ENCODE data around the gene GRIK4.
"Not testable (repeated sequence)": the region's sequence is repeated elsewhere in the genome, so short reads cannot be mapped to it uniquely, and the experiment has no call there.

Gene GRIK4

GRCh38 chr11:120494595-120494994 lies 17.0 kb upstream of the GRIK4 start:
- H3K27me3 Mint-ChIP-seq = peaks cover 15% of the 10 kb centered on the region
- H3K27ac Mint-ChIP-seq (ENCODE audit: low read depth) = no peak overlapping the region
- ATAC-seq (replicated peaks; ENCODE audit: extremely low read depth, poor library complexity, severe bottlenecking) (no peak), DNase-seq (ENCODE audit: low spot score in 2 of 2) (no peak)
- H3K4me1 Mint-ChIP-seq = no peaks in the 10 kb centered on the region
- no peaks in the 10 kb centered on the region for H3K9me3 Mint-ChIP-seq
- peaks cover 2% of the 10 kb centered on the region for H3K36me3 Mint-ChIP-seq (ENCODE audit: insufficient read depth)
- H3K4me3 Mint-ChIP-seq = no peak overlapping the region

- Mint-ChIP-seq H3K4me3 (no peak overlapping the region), H3K9me3 (no peaks in the 10 kb centered on the region), H3K36me3 (ENCODE audit: insufficient read depth) (no peaks in the 10 kb centered on the region), H3K27me3 (peaks cover 58% of the 10 kb centered on the region), H3K4me1 (no peaks in the 10 kb centered on the region), H3K27ac (ENCODE audit: low read depth) (no peak overlapping the region)
- ATAC-seq (replicated peaks; ENCODE audit: extremely low read depth, poor library complexity, severe bottlenecking) (no peak), DNase-seq (ENCODE audit: low spot score in 2 of 2) (no peak)
Observed at GRCh38 chr11:120499088-120499487, 12.5 kb upstream of the GRIK4 start.

GRCh38 chr11:120499859-120500258 lies 11.7 kb upstream of the GRIK4 start:
- H3K36me3 Mint-ChIP-seq (ENCODE audit: insufficient read depth) = no peaks in the 10 kb centered on the region
- no peaks in the 10 kb centered on the region for H3K9me3 Mint-ChIP-seq
- no peak overlapping the region for H3K27ac Mint-ChIP-seq (ENCODE audit: low read depth)
- ATAC-seq (replicated peaks; ENCODE audit: extremely low read depth, poor library complexity, severe bottlenecking) (no peak), DNase-seq (ENCODE audit: low spot score in 2 of 2) (no peak)
- no peak overlapping the region for H3K4me3 Mint-ChIP-seq
- H3K4me1 Mint-ChIP-seq = no peaks in the 10 kb centered on the region
- H3K27me3 Mint-ChIP-seq = peaks cover 66% of the 10 kb centered on the region

- H3K9me3 Mint-ChIP-seq = no peaks in the 10 kb centered on the region
- peaks cover 73% of the 10 kb centered on the region for H3K27me3 Mint-ChIP-seq
- ATAC-seq (replicated peaks; ENCODE audit: extremely low read depth, poor library complexity, severe bottlenecking) = no peak
- DNase-seq (ENCODE audit: low spot score in 2 of 2) = no peak
- no peaks in the 10 kb centered on the region for H3K36me3 Mint-ChIP-seq (ENCODE audit: insufficient read depth)
- H3K4me3 Mint-ChIP-seq = no peak overlapping the region
- H3K4me1 Mint-ChIP-seq = no peaks in the 10 kb centered on the region
- H3K27ac Mint-ChIP-seq (ENCODE audit: low read depth) = no peak overlapping the region
Observed at GRCh38 chr11:120500414-120501071, 11.0 kb upstream of the GRIK4 start.

- DNase-seq (ENCODE audit: low spot score in 2 of 2) = no peak
- Mint-ChIP-seq H3K9me3 (no peaks in the 10 kb centered on the region), H3K36me3 (ENCODE audit: insufficient read depth) (no peaks in the 10 kb centered on the region), H3K27me3 (peaks cover 75% of the 10 kb centered on the region), H3K27ac (ENCODE audit: low read depth) (no peak overlapping the region), H3K4me1 (no peaks in the 10 kb centered on the region), H3K4me3 (no peak overlapping the region)
- no peak for ATAC-seq (replicated peaks; ENCODE audit: extremely low read depth, poor library complexity, severe bottlenecking)
Observed at GRCh38 chr11:120501440-120501839, 10.1 kb upstream of the GRIK4 start.

DNA sequence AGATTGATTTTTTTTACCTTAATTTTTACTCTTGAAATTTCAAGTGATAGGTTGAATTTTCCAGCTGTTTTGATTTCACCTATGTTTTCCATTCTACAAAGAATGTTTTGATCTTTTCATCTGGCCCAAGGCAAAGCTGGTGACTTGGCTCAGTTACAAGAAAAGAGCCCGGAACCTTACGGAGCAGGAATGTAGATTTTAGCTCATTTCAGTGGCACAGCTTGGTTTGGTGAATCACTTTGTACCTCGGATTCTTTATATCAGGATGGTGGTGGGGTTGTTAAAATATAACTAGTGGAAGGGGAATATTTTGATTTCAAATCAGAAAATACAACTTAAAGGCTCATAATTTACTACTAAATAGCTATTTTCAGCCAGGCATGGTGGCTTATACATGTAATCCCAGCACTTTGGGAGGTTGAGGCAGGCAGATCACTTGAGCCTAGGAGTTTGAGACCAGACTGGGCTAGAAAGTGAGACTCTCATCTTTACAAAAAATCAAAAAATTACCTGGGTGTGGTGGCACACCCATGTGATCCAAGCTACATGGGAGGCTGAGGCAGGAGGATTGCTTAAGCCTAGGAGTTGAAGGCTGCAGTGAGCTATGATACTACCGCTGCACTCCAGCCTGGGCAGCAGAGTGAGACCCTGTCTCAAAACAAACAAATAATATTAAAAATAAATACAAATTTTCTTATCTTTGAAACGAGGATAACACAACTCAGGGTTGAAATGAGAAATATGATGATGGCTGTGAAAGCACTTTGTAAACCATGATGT lies 9.4 kb upstream of the GRIK4 start:
- no peaks in the 10 kb centered on the region for H3K36me3 Mint-ChIP-seq (ENCODE audit: insufficient read depth)
- H3K27me3 Mint-ChIP-seq = peaks cover 76% of the 10 kb centered on the region
- no peak overlapping the region for H3K4me3 Mint-ChIP-seq
- DNase-seq (ENCODE audit: low spot score in 2 of 2) (no peak), ATAC-seq (replicated peaks; ENCODE audit: extremely low read depth, poor library complexity, severe bottlenecking) (no peak)
- H3K27ac Mint-ChIP-seq (ENCODE audit: low read depth) = no peak overlapping the region
- H3K4me1 Mint-ChIP-seq = no peaks in the 10 kb centered on the region
- no peaks in the 10 kb centered on the region for H3K9me3 Mint-ChIP-seq

- not testable (repeated sequence) for H3K4me3 Mint-ChIP-seq; H3K4me1 Mint-ChIP-seq; H3K36me3 Mint-ChIP-seq (ENCODE audit: insufficient read depth); H3K27ac Mint-ChIP-seq (ENCODE audit: low read depth); H3K9me3 Mint-ChIP-seq; ATAC-seq (replicated peaks; ENCODE audit: extremely low read depth, poor library complexity, severe bottlenecking); DNase-seq (ENCODE audit: low spot score in 2 of 2)
- H3K27me3 Mint-ChIP-seq = peaks cover 90% of the 10 kb centered on the region
Observed at GRCh38 chr11:120503529-120503928, 8.0 kb upstream of the GRIK4 start.

DNA sequence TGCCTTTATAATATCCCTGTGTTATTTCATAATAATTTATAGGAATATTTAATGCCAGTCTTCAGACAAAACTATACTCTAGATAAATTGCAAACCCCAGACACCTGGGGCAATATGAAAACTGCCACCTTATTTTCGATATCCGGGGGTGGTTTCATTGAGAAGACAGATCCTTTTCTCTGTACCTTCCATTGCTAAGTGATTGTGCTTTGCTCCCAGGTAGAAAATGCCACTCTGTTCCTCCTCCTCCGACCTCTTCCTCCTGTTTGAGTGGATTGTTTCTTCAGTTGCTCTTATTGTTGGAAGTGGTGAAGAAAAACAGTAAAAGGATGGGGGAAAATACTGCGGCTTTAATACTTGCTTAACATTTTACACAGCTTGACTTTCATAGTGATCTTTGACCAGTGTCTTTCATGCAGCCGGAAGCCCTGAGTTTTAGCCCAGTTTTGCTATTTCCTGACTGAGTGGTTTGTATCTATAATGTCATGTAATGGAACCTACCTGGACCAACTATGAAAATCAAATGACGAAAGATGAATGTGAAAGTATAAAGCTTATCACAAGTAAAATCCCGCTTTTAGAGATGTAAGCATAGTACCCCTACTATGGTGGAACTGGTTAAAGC lies 5.6 kb upstream of the GRIK4 start:
- no peaks in the 10 kb centered on the region for H3K9me3 Mint-ChIP-seq
- H3K36me3 Mint-ChIP-seq (ENCODE audit: insufficient read depth) = no peaks in the 10 kb centered on the region
- no peak overlapping the region for H3K27ac Mint-ChIP-seq (ENCODE audit: low read depth)
- H3K4me1 Mint-ChIP-seq = peaks cover 3% of the 10 kb centered on the region
- no peak overlapping the region for H3K4me3 Mint-ChIP-seq
- H3K27me3 Mint-ChIP-seq = peaks cover 98% of the 10 kb centered on the region
- DNase-seq (ENCODE audit: low spot score in 2 of 2) (no peak), ATAC-seq (replicated peaks; ENCODE audit: extremely low read depth, poor library complexity, severe bottlenecking) (no peak)

- peaks cover 1% of the 10 kb centered on the region for H3K36me3 Mint-ChIP-seq (ENCODE audit: insufficient read depth)
- ATAC-seq (replicated peaks; ENCODE audit: extremely low read depth, poor library complexity, severe bottlenecking) = no peak
- H3K4me3 Mint-ChIP-seq = no peak overlapping the region
- H3K27ac Mint-ChIP-seq (ENCODE audit: low read depth) = no peak overlapping the region
- DNase-seq (ENCODE audit: low spot score in 2 of 2) = no peak
- H3K27me3 Mint-ChIP-seq = peaks cover 84% of the 10 kb centered on the region
- H3K4me1 Mint-ChIP-seq = peaks cover 5% of the 10 kb centered on the region
- H3K9me3 Mint-ChIP-seq = no peaks in the 10 kb centered on the region
Observed at GRCh38 chr11:120509346-120510053, 2.0 kb upstream of the GRIK4 start.

DNA sequence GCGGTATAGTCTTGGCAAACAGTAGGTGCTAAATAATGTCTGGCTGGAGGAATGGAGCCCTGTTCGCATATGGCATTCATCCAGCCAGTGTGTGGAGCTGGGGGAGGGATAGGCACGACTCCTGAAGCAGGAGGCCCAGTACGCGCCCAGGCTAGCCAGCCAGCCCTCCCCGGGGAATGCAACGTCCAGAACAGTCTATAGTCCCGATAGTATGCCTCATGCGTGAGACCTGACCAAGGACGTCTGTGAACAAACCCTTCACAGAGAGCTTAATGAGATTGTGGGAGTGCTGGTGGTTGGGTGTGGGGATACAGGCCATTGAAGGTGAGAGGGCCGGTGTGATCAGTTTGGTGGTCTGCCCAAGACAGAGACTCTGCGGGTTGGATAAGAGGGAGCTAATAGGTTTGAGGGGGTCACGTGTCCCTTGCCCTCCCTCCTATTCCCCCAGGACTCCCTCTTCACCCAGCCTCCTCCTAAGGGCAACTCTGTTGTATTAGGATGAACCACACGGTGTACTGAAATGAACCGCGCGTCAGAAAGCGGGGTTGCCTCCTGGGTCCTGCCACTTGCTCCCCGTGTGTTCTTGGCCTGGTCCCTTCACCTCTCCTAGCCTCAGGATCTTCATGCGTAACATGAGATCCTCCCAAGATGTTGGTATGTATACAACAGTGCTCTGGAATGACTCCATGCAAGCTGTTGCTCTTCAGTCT lies 987 bp upstream of the GRIK4 start:
- Mint-ChIP-seq H3K9me3 (no peaks in the 10 kb centered on the region), H3K4me1 (peaks cover 5% of the 10 kb centered on the region), H3K36me3 (ENCODE audit: insufficient read depth) (peaks cover 1% of the 10 kb centered on the region), H3K4me3 (no peak overlapping the region), H3K27me3 (peaks cover 84% of the 10 kb centered on the region), H3K27ac (ENCODE audit: low read depth) (no peak overlapping the region)
- no peak for ATAC-seq (replicated peaks; ENCODE audit: extremely low read depth, poor library complexity, severe bottlenecking)
- no peak for DNase-seq (ENCODE audit: low spot score in 2 of 2)

DNA sequence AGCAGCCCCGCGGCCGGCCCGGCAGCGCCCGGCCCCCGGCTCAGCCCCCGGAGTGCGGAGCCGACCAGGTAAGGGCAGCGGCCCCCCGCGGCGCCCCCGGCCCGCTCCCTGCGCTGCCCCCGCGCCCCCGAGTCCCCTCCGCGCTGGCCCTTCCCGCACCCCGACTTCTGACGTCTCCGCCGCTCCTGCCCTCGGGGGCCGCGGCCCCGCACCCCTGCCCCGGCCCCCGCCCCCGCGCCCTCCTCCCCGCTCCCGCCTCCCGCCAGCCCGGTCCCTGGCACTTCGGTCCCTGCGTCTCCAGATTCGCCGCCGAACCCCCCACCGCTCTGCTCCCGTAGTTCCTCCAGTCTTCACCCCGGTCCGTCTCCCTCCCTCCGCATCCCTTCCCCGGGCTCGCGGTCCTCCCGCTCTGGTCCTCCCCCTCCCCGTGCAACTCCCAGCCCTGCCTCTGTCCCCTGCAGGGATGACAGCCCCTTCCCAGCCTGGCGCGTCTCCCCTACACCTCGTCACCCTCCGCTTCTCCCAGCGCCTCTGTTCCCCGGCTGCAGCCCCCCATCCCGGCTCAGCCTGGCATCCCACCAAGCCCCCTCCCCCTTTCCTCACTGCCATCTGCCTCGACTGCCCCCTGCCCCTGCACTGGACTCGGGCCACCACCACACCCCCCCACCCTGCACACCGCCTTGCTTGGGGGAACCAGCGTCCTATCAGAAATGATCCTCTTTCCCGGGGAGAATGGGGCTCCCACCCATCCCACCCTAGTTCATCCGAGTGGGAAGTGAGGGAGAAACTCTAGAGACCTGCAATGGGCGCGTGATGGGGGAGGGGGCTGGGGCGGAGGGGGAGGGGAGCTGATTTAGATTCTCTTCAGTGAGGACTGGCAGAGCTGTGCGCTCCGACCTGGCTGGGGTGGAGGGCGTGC lies 531 bp downstream of the GRIK4 start:
- Mint-ChIP-seq H3K27ac (ENCODE audit: low read depth) (no peak overlapping the region), H3K4me3 (peak overlapping the region; percentile 36), H3K27me3 (peaks cover 84% of the 10 kb centered on the region), H3K9me3 (no peaks in the 10 kb centered on the region), H3K36me3 (ENCODE audit: insufficient read depth) (peaks cover 1% of the 10 kb centered on the region), H3K4me1 (peaks cover 10% of the 10 kb centered on the region)
- no peak for ATAC-seq (replicated peaks; ENCODE audit: extremely low read depth, poor library complexity, severe bottlenecking)
- DNase-seq (ENCODE audit: low spot score in 2 of 2) = no peak

Measured in central memory CD8-positive, alpha-beta T cell (primary cell).